Keratinocyte (primary cell): ENCODE results near the gene RELB. TPM values are rescaled to one million over a fixed set of nuclear protein-coding genes. Genes with fewer than 3 reads are reported as not detected.

Source experiments
- DNase-seq: peaks from one replicate; pipeline ENCODE4 v3.0.0-alpha.2; 2011; ENCODE audit warnings: low read depth, missing footprints, low spot score
- FAIRE-seq: peaks from 2 replicates; lab custom pipeline; 2011; peaks lifted over from hg19 to GRCh38; lab: Jason Lieb, UNC
- H2AFZ ChIP-seq: 2 replicates; pipeline ENCODE4 v1.6.0; 2012; ENCODE audit warnings: low read length, control low read depth, inconsistent platforms; ENCODE audit not compliant: control insufficient read depth
- H3K27ac ChIP-seq: 2 replicates; pipeline ENCODE4 v1.5.1; 2011; ENCODE audit warnings: low read length; ENCODE audit not compliant: control insufficient read depth, insufficient read depth
- H3K27me3 ChIP-seq: 3 replicates; pipeline ENCODE4 v1.6.0; 2011; ENCODE audit warnings: low read length; ENCODE audit not compliant: control insufficient read depth, insufficient read depth; ENCODE audit errors: extremely low read depth
- H3K36me3 ChIP-seq, 2 experiments: 2 replicates in 1 of 2; 3 replicates in 1 of 2; pipeline ENCODE4 v1.5.1; 2011; ENCODE audit warnings: low read length in 2 of 2, mild to moderate bottlenecking in 1 of 2; ENCODE audit not compliant: control insufficient read depth in 2 of 2, insufficient read depth in 2 of 2; ENCODE audit errors: extremely low read depth in 1 of 2
- H3K4me1 ChIP-seq: 3 replicates; pipeline ENCODE4 v1.5.1; 2011; ENCODE audit warnings: low read length; ENCODE audit not compliant: control insufficient read depth, insufficient read depth; ENCODE audit errors: extremely low read depth
- H3K4me2 ChIP-seq: 3 replicates; pipeline ENCODE4 v1.6.0; 2011; ENCODE audit warnings: low read depth, low read length; ENCODE audit not compliant: control insufficient read depth, insufficient read depth; ENCODE audit errors: extremely low read depth
- H3K4me3 ChIP-seq, 3 experiments: fragments of 200-600 bp in 1 of 3; sonication (generic) in 1 of 3; 2 replicates in 2 of 3; 3 replicates in 1 of 3; pipeline ENCODE4 v1.5.1; 2011 to 2016; ENCODE audit warnings: low read length in 3 of 3, mild to moderate bottlenecking in 3 of 3, control low read depth in 2 of 3, inconsistent platforms in 1 of 3, low read depth in 1 of 3, mixed read lengths in 1 of 3, mixed run types in 1 of 3, moderate library complexity in 1 of 3; ENCODE audit not compliant: control insufficient read depth in 2 of 3, insufficient read depth in 2 of 3; ENCODE audit errors: extremely low read depth in 1 of 3
- H3K79me2 ChIP-seq: 2 replicates; pipeline ENCODE4 v1.6.0; 2012; ENCODE audit warnings: low read length; ENCODE audit not compliant: control insufficient read depth, insufficient read depth
- H3K9ac ChIP-seq: 3 replicates; pipeline ENCODE4 v1.6.0; 2011; ENCODE audit warnings: low read length; ENCODE audit not compliant: control insufficient read depth, insufficient read depth; ENCODE audit errors: extremely low read depth
- H3K9me1 ChIP-seq: 3 replicates; pipeline ENCODE4 v1.6.0; 2011; ENCODE audit warnings: low read length; ENCODE audit not compliant: control insufficient read depth, insufficient read depth; ENCODE audit errors: extremely low read depth
- H3K9me3 ChIP-seq: 2 replicates; pipeline ENCODE4 v1.5.1; 2012; ENCODE audit warnings: low read depth, low read length; ENCODE audit not compliant: control insufficient read depth
- H4K20me1 ChIP-seq: 3 replicates; pipeline ENCODE4 v1.6.0; 2011; ENCODE audit warnings: low read length; ENCODE audit not compliant: control insufficient read depth, insufficient read depth; ENCODE audit errors: extremely low read depth
- EZH2 ChIP-seq: IDR thresholded peaks from one replicate; pipeline ENCODE4 v1.6.1; 2012; ENCODE audit warnings: inconsistent platforms, mild to moderate bottlenecking, low read length, moderate library complexity
- dilution Hi-C: fragments of 300-500 bp; cut with MboI; formaldehyde crosslinking; loops from one replicate; pipeline ENCODE4 v1.7.0; 2020; ENCODE audit warnings: low sequenced_read_pairs; ENCODE audit not compliant: extremely low pct_ligation_motif_present
- polyA plus RNA-seq, 5 experiments: library from polyadenylated mRNA; depleted of rRNA in 3 of 5; stranded (reverse) in 3 of 5; stranded (forward) in 1 of 5; unstranded in 1 of 5; fragments of >200 nt; gene quantifications; 1 replicate in 1 of 5; 2 replicates in 3 of 5; 3 replicates in 1 of 5; pipeline versions ENCODE4 v1.2.1 to v1.2.3, GENCODE V29; 2011 to 2012; ENCODE audit warnings: missing spikeins in 2 of 5, low read depth in 1 of 5, low replicate concordance in 1 of 5
- TF ChIP-seq, protein P1 (sequence below), 3 experiments: IDR thresholded peaks in 1 of 3; conservative IDR thresholded peaks in 1 of 3; optimal IDR thresholded peaks in 1 of 3; 2 replicates in 2 of 3; 3 replicates in 1 of 3; pipeline versions ENCODE3 to v1.5.1; 2011; ENCODE audit warnings: low read length in 3 of 3, mild to moderate bottlenecking in 3 of 3, moderate library complexity in 2 of 3, control low read depth in 1 of 3, inconsistent platforms in 1 of 3; ENCODE audit not compliant: insufficient read depth in 2 of 3; ENCODE audit errors: extremely low read depth in 1 of 3

RELB gene
- polyA plus RNA-seq, 1 donor (not counting 4 experiments of a cell fraction or from before 2014, with no cell fraction given), result 3.6 TPM

DNA sequence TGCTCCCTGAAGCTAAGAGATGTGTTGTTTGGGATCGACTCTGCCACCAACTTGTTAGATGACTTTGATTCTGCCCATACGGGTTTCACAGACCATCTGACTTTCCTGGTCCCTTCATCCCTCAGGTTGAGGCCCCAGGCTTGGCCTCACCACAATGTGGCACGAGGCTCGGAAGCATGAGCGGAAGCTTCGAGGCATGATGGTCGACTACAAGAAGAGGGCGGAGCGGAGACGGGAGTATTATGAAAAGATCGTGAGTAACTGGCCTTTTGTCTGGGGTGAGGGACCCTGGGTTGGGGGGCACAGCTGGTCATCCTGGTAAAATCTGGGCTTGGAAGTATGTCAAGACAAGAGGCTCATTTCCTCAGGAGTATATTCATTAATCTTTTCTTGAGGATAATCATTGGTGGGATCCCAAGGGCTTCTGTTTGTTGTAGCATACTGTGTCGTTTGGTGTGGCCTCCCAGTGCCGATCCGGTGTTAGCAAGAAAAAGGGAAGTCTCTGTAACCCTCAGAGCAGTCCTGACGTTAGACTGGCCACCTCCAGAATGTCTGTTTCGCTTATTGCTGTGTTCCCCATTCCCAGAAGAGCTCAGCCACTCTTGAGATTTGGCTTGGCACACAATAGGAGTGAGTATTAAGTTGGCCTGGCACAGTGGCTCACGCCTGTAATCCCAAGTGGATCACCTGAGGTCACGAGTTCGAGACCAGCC is 39.0 kb downstream of the RELB start:
- Histone ChIP-seq H3K4me3 (peak overlapping the region in 2 of 3 experiments; percentile 81 to 96), H3K9ac (peak overlapping the region; percentile 88), H2AFZ (no peak overlapping the region), H4K20me1 (peaks cover 9% of the 10 kb centered on the region), H3K36me3 (peaks cover 26 to 28% of the 10 kb centered on the region in 2 experiments), H3K27me3 (no peaks in the 10 kb centered on the region), H3K27ac (no peak overlapping the region), H3K9me3 (no peaks in the 10 kb centered on the region), H3K4me2 (peak overlapping the region; percentile 84), H3K9me1 (no peaks in the 10 kb centered on the region), H3K79me2 (peaks cover 50% of the 10 kb centered on the region), H3K4me1 (peaks cover 7% of the 10 kb centered on the region)
- no peak for FAIRE-seq
- no peak for DNase-seq
- dilution Hi-C loops, result no loop called here
- TF ChIP-seq, protein P1, sequence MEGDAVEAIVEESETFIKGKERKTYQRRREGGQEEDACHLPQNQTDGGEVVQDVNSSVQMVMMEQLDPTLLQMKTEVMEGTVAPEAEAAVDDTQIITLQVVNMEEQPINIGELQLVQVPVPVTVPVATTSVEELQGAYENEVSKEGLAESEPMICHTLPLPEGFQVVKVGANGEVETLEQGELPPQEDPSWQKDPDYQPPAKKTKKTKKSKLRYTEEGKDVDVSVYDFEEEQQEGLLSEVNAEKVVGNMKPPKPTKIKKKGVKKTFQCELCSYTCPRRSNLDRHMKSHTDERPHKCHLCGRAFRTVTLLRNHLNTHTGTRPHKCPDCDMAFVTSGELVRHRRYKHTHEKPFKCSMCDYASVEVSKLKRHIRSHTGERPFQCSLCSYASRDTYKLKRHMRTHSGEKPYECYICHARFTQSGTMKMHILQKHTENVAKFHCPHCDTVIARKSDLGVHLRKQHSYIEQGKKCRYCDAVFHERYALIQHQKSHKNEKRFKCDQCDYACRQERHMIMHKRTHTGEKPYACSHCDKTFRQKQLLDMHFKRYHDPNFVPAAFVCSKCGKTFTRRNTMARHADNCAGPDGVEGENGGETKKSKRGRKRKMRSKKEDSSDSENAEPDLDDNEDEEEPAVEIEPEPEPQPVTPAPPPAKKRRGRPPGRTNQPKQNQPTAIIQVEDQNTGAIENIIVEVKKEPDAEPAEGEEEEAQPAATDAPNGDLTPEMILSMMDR (optimal IDR thresholded peaks at IDR 0.05 in 1 of 3, IDR thresholded peaks at IDR 0.05 in 1 of 3, conservative IDR thresholded peaks at IDR 0.05 in 1 of 3; ENCODE audit: extremely low read depth in 1 of 3, insufficient read depth in 2 of 3, low read length in 3 of 3), result no peak
- no peak for TF ChIP-seq EZH2

DNA sequence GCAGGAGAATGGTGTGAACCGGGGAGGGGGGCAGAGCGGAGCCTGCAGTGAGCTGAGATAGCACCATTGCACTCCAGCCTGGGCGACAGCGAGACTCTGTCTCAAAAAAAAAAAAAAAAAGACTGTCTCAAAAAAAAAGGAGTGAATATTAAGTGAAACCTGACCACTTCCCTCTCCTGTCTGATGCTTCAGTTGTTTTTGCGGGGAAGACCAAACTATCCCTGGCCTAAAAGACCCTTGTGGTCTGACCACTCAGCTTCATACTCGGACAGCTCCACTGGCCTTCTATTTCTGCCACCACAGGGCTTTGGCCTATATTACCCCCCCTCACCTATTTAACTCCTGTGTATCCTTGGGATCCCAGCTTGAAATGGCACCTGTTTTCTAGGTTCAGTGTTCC is 39.9 kb downstream of the RELB start:
- peaks cover 7% of the 10 kb centered on the region for H3K4me1 ChIP-seq
- TF ChIP-seq, protein P1 (optimal IDR thresholded peaks at IDR 0.05 in 1 of 3, IDR thresholded peaks at IDR 0.05 in 1 of 3, conservative IDR thresholded peaks at IDR 0.05 in 1 of 3; ENCODE audit: extremely low read depth in 1 of 3, insufficient read depth in 2 of 3, low read length in 3 of 3), result no peak
- no peak for TF ChIP-seq EZH2
- peaks cover 29 to 30% of the 10 kb centered on the region in 2 experiments for H3K36me3 ChIP-seq
- peaks cover 59% of the 10 kb centered on the region for H3K79me2 ChIP-seq
- DNase-seq (no peak), FAIRE-seq (no peak)
- dilution Hi-C loops, result no loop called here
- no peak overlapping the region for H3K4me3 ChIP-seq
- H3K4me2 ChIP-seq, result no peak overlapping the region
- no peaks in the 10 kb centered on the region for H3K9me1 ChIP-seq
- H3K9ac ChIP-seq, result no peak overlapping the region
- no peak overlapping the region for H2AFZ ChIP-seq
- no peaks in the 10 kb centered on the region for H3K27me3 ChIP-seq
- peaks cover 9% of the 10 kb centered on the region for H4K20me1 ChIP-seq
- H3K9me3 ChIP-seq, result no peaks in the 10 kb centered on the region
- H3K27ac ChIP-seq, result no peak overlapping the region
